Stimulated activated CD4-positive, alpha-beta T cell treated with anti-CD3 and anti-CD28 coated beads, Interleukin-15, amount 100 ng/mL, for 1 hour (primary cell): ENCODE results near the gene ZSCAN2.
"Not testable (repeated sequence)": the region's sequence is repeated elsewhere in the genome, so short reads cannot be mapped to it uniquely, and the experiment has no call there.

Experiments used
- DNase-seq, 2 donors: peaks; one replicate each; pipeline ENCODE4 v3.0.0-alpha.2; 2020; ENCODE audit warnings: low read depth in 1 of 2, low spot score in 1 of 2

The ZSCAN2 gene

GRCh38 chr15:84600687-84601554 is at the start of gene ZSCAN2:
ZSCAN2 (plus strand) TSS chr15:84601009; CDS start chr15:84603928, 2,919 bp downstream.
- peak; percentile 85 to 89 for DNase-seq

- DNase-seq = not testable (repeated sequence)
Measured at GRCh38 chr15:84551624-84552023, 49.2 kb upstream of the ZSCAN2 start.

- DNase-seq = no peak
Measured at GRCh38 chr15:84552896-84553295, 47.9 kb upstream of the ZSCAN2 start.

DNA sequence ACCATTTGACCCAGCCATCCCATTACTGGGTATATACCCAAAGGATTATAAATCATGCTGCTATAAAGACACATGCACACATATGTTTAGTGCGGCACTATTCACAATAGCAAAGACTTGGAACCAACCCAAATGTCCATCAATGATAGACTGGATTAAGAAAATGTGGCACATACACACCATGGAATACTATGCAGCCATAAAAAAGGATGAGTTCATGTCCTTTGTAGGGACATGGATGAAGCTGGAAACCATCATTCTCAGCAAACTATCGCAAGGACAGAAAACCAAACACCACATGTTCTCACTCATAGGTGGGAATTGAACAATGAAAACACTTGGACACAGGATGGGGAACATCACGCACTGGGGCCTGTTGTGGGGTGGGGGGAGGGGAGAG is 44.1 kb upstream of the ZSCAN2 start:
- DNase-seq = not testable (repeated sequence)

- DNase-seq = not testable (repeated sequence)
Measured at GRCh38 chr15:84568021-84568420, 32.8 kb upstream of the ZSCAN2 start.

- peak; percentile 20 to 21 for DNase-seq
Measured at GRCh38 chr15:84570164-84570735, 30.6 kb upstream of the ZSCAN2 start.

GRCh38 chr15:84572231-84572630 is 28.6 kb upstream of the ZSCAN2 start:
- no peak for DNase-seq

DNA sequence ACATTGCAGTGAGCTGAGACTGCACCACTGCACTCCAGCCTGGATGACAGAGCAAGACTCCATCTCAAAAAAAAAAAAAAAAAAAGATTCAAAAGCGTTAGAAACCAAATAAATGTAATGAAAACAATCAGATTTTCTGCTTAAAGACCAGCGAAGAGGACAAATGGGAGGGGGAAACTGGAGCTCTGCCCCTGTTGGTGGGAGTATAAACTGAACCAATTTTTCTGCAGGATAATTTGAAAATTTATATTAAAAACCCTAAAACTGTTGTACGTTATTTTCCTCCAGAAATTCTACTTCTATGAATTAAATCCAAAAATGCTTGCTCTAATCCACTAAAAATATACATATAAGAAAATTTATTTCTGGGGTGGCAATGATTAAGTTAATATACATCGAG is 25.3 kb upstream of the ZSCAN2 start:
- no peak for DNase-seq

- DNase-seq = not testable (repeated sequence)
Measured at GRCh38 chr15:84577891-84578290, 22.9 kb upstream of the ZSCAN2 start.

GRCh38 chr15:84579261-84579721 is 21.5 kb upstream of the ZSCAN2 start:
- DNase-seq = not testable (repeated sequence)

DNA sequence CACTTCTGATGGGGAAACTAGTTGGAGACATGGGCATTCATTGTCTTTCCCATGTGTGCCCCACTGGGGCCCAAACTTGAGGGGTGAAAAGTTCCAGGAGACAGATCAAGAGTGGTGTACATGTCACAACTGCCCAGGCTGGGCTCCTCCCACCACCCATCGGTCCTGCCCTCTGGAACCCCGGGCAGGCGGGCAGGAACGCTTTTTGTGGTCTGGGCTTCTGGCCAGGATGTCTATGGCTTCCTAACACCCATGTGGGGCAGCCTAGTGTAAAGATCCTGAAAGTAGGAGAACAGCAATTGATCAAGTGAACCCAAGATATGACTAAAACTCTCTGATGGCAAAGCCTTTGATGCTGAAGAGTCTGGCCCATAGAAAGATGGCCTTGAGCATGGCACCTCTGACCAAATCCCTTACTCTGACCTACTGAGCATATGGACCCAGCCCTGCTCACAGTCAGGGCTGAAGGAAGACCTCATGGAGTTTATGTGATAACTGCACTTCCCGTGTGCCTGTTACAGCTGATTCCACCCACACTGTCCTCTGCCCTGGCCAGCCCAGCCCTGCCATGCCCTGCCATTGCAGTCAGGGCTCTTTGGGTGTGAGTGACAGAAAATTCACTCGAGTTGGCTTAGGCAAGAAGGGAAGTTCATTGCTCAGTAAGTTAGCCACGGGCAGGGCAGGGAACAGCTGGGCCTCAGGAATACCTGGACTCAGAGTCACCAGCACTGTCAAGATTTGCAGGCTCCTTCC is 19.0 kb upstream of the ZSCAN2 start:
- not testable (repeated sequence) for DNase-seq

DNA sequence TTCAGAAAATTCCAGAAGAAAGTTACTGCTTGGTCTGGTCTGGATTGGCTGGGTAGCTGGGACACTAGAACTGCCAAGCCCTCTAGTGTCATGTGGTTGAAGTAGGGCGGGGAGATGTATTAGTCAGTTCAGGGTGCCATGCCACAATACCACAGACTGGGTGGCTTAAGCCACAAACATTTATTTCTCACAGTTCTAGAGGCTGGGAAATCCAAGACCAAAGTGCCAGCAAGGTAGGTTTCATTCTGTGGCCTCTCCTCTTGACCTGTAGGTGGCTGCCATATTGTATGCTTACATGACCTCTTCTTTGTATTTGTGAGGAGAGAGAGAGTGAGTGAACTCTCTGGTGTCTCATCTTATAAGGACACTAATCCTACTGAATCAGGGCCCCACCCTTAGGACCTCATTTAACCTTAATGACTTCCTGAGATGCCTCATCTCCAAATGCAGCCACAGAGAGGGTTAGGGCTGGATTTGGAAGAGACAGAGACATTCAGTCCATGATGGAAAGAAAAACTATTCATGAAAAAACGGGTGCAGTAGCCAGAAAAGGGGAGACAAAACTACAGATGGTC is 18.1 kb upstream of the ZSCAN2 start:
- no peak for DNase-seq

GRCh38 chr15:84583921-84584320 is 16.9 kb upstream of the ZSCAN2 start:
- DNase-seq = not testable (repeated sequence)

- DNase-seq = no peak
Measured at GRCh38 chr15:84586696-84587095, 14.1 kb upstream of the ZSCAN2 start.

- peak; percentile 67 to 71 for DNase-seq
Measured at GRCh38 chr15:84588053-84588874, 12.5 kb upstream of the ZSCAN2 start.

DNA sequence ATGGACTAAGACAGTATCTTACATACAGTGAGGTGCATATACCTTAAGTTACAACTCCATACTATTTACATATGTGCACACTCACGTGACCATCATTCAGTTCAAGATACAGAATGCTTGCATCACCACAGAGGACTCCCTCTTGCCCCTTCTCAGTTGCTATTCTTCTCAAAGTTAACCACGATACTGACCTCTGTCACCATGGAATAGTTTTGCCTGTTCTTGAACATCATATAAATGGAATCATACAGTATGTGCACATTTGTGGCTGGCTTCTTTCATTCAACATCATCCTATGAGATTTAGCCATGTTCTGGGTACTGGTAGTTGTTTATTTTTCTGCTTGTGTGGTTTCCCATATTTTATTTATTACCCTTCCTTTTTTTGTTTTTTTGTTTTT is 10.4 kb upstream of the ZSCAN2 start:
- DNase-seq = no peak

GRCh38 chr15:84591815-84592214 is 9.0 kb upstream of the ZSCAN2 start:
- DNase-seq = no peak

- no peak for DNase-seq
Measured at GRCh38 chr15:84594617-84595290, 6.1 kb upstream of the ZSCAN2 start.

- no peak for DNase-seq
Measured at GRCh38 chr15:84595660-84596059, 5.1 kb upstream of the ZSCAN2 start.

DNA sequence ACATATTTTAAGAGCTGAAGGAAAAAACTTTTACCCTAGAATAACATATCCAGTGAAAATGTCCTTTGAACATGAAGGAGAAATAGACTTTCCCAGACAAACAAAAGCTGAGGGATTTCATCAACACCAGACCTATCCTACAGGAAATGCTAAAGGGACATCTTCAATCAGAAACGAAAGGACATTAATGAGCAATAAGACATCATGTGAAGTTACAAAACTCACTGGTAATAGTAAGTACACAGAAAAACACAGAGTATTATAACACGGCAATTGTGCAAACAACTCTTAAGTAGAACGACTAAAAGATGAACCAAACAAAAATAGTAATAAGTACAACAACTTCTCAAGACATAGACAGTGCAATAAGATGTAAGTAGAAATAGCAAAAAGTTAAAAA is 3.5 kb upstream of the ZSCAN2 start:
- DNase-seq = no peak
